H1 (cell line): Measurements from ENCODE around the gene VASN. TPM values are rescaled to one million over a fixed set of nuclear protein-coding genes. Genes with fewer than 3 reads are reported as not detected.

Source experiments
- CREB1 ChIP-seq: IDR thresholded peaks from 2 replicates; pipeline ENCODE4 v1.6.1; 2012; ENCODE audit warnings: inconsistent platforms
- RBBP5 ChIP-seq: IDR thresholded peaks from 2 replicates; pipeline ENCODE4 v1.7.1; 2012; ENCODE audit warnings: low read depth, mild to moderate bottlenecking, inconsistent platforms, low read length, moderate library complexity, borderline replicate concordance
- RXRA ChIP-seq: IDR thresholded peaks from 2 replicates; pipeline ENCODE4 v1.6.1; 2011; ENCODE audit warnings: low read depth, mild to moderate bottlenecking, low read length, moderate library complexity; ENCODE audit not compliant: insufficient read depth
- SAP30 ChIP-seq: fragments of 300-600 bp; sonication (generic); IDR thresholded peaks from 2 replicates; pipeline ENCODE4 v1.7.1; 2012; ENCODE audit warnings: low read length, moderate library complexity, mild to moderate bottlenecking, inconsistent platforms; ENCODE audit not compliant: insufficient read depth, insufficient replicate concordance
- SIX5 ChIP-seq: IDR thresholded peaks from 2 replicates; pipeline ENCODE4 v1.6.1; 2011; ENCODE audit warnings: mild to moderate bottlenecking, low read depth, low read length
- SP1 ChIP-seq: IDR thresholded peaks from 2 replicates; pipeline ENCODE4 v1.6.1; 2011; ENCODE audit warnings: low read depth, low read length
- polyA plus RNA-seq, 7 experiments: library from polyadenylated mRNA; depleted of rRNA in 3 of 7; stranded (reverse) in 5 of 7; unstranded in 2 of 7; fragments of >200 nt in 5 of 7; fragments of 200-250 nt in 2 of 7; gene quantifications; 1 replicate in 5 of 7; 2 replicates in 1 of 7; 4 replicates in 1 of 7; pipeline versions ENCODE4 v1.2.1 to v1.2.3, GENCODE V29; 2011 to 2013; ENCODE audit warnings: missing spikeins in 2 of 7, mixed read lengths in 2 of 7
- total RNA-seq: library from RNA; stranded (reverse); fragmentation: NEBNext Ultra II Directional; extraction: Animal tissue kit (Norgen Biotek cat#: 25700); gene quantifications from 2 replicates; pipeline ENCODE4 v1.2.1, GENCODE V29; 2021

VASN gene
- total and polyA plus RNA-seq, 2 of the 8 experiments (the other 6 are each of a cell fraction or from before 2014, with no cell fraction given): 9.6 to 11.3 TPM

- TF ChIP-seq CREB1 (no peak), RBBP5 (no peak), SIX5 (no peak), RXRA (no peak), SP1 (no peak), SAP30 (no peak)
Observed at GRCh38 chr16:4408323-4408690, 36.7 kb downstream of the VASN start (continued).
